ENCODE data around the gene HECTD4.
"Not testable (repeated sequence)": the region's sequence is repeated elsewhere in the genome, so short reads cannot be mapped to it uniquely, and the experiment has no call there.

The HECTD4 gene

GRCh38 chr12:112244902-112245301 is 137.3 kb downstream of the HECTD4 start:
- DNase-seq = not testable (repeated sequence)

DNA sequence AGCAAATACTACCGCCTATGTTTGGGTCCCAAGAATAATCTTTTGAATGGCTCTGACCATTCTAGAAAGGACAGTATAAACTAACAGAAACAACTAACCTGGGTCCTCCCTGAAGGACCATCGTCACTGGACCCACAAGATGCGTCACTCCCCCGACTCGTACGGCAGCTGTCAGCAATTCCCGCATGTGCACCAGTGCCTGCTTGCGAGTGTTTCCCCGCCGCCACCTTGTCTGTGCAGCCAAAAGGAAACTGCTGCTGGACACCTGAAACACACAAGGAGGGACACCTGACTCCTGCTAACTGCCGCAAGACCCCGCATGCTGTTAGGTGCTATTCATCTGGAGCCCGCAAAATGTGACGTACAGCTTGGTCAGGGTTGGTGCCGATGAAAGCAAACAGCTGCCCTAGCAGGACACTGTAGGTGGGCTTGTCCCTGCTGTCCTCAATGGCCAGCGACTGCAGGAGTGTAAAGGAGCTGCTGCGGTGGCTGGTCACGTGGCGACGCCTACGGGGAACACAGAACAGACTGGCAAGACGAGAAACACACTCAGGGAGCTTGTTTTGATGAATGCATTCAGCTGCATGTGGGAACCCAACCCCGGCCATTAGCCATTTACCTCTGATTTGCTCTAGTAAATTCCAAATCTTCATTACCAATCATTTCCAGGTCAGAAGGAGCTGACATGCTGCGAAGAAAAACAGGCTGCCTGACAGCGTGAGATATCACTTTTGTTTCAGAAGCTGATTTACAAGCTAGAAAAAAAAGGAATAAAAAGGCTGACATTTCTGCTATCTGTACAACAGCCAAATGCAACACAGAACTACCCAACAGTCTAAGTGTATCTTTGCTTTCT is 138.7 kb downstream of the HECTD4 start:
- DNase-seq = no peak

GRCh38 chr12:112241176-112241575 is 141.1 kb downstream of the HECTD4 start:
- DNase-seq = no peak

GRCh38 chr12:112239881-112240280 is 142.3 kb downstream of the HECTD4 start:
- no peak for DNase-seq

- no peak for DNase-seq
Observed at GRCh38 chr12:112239020-112239419, 143.2 kb downstream of the HECTD4 start.

GRCh38 chr12:112238441-112238840 is 143.8 kb downstream of the HECTD4 start:
- DNase-seq = no peak

DNA sequence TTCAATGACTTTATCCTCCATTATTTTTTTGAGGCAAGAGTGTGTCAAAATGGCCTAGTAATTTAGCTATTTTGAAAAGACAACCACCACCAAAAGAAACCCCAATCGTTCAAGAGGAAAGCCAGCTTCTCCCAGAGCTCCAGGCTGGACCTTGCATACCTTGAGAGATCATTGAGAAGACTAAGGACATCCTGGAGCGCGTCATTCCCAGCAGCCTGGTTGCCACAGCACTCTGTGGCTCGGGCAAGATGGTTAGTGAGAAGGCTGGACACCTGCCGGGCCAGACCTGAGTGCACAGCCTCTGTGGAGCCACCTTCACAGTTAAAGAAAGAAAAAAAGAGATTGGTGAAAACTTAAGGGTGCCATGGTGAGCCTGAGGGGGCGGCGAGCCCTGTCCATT is 145.4 kb downstream of the HECTD4 start:
- no peak for DNase-seq

GRCh38 chr12:112236386-112236785 is 145.8 kb downstream of the HECTD4 start:
- no peak for DNase-seq

GRCh38 chr12:112234303-112234702 is 147.9 kb downstream of the HECTD4 start:
- DNase-seq = no peak

DNA sequence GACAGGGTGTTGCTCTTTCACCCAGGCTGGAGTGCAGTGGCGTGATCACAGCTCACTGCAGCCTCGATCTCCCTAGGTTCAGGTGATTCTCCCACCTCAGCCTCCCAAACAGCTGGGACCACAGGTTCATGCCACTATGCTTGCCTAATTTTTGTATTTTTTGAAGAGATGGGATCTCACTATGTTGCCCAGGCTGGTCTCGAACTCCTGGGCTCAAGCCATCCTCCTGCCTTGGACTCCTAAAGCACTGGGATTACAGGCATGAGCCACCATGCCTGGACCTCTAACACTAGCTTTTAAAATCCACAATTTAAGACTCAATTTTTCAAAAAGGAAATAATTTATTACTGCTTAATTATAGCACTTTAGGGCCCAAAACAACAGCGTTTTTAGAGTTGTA is 149.0 kb downstream of the HECTD4 start:
- no peak for DNase-seq

GRCh38 chr12:112230136-112230535 is 152.1 kb downstream of the HECTD4 start:
- no peak for DNase-seq

GRCh38 chr12:112226768-112227167 is 155.5 kb downstream of the HECTD4 start:
- DNase-seq = no peak

DNA sequence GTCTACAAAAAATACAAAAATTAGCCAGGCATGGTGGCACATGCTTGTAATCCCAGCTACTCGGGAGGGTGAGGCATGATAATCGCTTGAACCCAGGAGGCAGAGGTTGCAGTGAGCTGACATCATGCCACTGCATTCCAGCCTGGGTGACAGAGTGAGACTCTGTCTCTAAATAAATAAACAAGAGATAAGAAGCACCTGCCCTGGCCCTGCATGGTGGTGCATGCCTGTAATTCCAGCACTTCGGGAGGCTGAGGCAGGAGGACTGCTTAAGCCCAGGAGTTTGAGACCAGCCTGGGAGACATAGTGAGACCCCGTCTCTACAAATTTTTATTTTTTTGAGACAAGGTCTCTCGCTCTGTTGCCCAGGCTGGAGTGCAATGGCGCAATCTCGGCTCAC is 161.6 kb downstream of the HECTD4 start:
- not testable (repeated sequence) for DNase-seq

DNA sequence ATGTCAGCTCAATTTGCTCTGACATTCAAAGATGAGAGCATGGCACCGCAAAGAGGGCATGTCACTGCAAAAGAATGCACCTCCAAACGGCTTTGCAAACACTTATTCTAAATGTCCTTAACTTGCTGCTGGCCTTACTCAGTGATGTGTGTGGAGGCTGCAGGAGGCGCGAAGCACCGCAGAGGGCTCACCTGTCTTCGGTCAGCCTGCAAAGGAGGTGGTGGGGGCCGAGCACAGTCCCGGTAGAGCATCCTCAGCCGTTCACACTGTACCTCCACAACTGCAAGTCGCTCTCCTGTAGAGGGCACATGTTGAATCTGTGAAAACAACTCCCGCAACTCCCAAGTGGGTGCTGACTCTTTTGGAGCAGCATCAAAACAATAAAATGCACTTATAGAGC is 163.0 kb downstream of the HECTD4 start:
- no peak for DNase-seq

DNA sequence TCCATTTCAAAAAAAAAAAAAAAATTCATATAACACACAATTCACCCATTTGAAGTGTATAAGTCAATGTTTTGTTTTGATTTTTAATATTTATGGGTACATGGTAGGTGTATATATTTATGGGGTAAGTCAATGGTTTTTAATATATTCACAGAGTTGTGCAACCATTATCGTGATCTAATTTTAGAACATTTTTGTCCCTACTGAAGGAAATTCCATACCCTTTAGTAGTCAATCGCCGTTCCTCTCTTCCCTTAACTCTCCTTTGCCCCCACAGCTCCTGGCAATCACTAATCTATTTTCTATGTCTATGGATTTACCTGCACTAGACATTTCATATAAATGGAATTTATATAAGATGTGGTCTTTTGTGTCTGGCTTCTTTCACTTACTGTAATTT is 164.1 kb downstream of the HECTD4 start:
- DNase-seq = no peak

- DNase-seq = no peak
Observed at GRCh38 chr12:112217647-112218046, 164.6 kb downstream of the HECTD4 start.

DNA sequence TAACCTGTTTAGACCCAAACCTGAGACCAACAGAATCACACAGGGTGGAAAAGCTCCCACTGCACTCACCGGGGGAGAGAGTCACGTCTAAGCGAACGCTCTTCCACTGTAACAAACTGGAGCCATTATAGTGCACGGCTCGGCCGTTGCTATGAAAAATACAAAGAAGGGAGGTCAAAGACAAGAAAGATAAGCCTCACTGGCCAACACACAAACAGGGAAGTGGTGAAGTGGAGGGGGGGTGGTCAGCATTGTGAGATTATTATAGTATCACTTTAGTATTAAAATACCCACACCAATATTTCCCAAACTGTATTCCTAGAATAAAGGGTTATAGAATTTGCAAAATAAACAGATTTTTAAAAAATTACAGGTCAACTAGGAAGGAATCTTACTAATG is 166.0 kb downstream of the HECTD4 start:
- no peak for DNase-seq

- DNase-seq = no peak
Observed at GRCh38 chr12:112214064-112214463, 168.2 kb downstream of the HECTD4 start.

GRCh38 chr12:112208301-112208910 is 173.8 kb downstream of the HECTD4 start:
- no peak for DNase-seq

- no peak for DNase-seq
Observed at GRCh38 chr12:112207397-112207924, 174.8 kb downstream of the HECTD4 start.

DNA sequence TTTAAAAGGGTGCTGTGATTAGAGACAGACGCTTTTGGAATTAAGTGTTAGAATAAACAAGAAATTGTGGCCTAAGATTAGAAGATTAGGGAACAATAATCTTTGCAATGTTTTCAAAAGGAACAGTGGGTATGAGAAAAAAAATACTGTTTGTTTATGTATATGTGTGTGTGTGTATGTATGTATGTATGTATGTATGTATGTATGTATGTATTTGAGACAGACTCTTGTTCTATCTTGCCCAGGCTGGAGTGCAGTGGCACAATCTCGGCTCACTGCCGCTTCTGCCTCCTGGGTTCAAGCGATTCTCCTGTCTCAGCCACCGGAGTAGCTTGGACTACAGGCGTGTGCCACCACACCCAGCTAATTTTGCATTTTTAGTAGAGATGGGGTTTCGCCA is 175.3 kb downstream of the HECTD4 start:
- DNase-seq = no peak

- no peak for DNase-seq
Observed at GRCh38 chr12:112199136-112199535, 183.1 kb downstream of the HECTD4 start.

- peak; percentile 23 to 37 for DNase-seq
Observed at GRCh38 chr12:112198120-112198733, 184.0 kb downstream of the HECTD4 start.

Measured in stimulated activated CD4-positive, alpha-beta T cell treated with anti-CD3 and anti-CD28 coated beads, Interleukin-4, amount 100 ng/mL, for 4 hours (primary cell).